Endodermal cell (in vitro differentiated cells): ENCODE results near the gene FHAD1. TPM values are rescaled to one million over a fixed set of nuclear protein-coding genes. Genes with fewer than 3 reads are reported as not detected.

Experiments
- DNase-seq: peaks from one replicate; pipeline ENCODE4 v3.0.0-alpha.2; 2017
- H3K27ac ChIP-seq: 2 replicates; pipeline ENCODE4 v1.5.1; 2013; ENCODE audit warnings: mild to moderate bottlenecking, low read depth, low read length, moderate library complexity
- H3K27me3 ChIP-seq: 2 replicates; pipeline ENCODE4 v1.6.1; 2013; ENCODE audit warnings: mild to moderate bottlenecking, low read length, moderate library complexity; ENCODE audit not compliant: insufficient read depth, control insufficient read depth, poor library complexity, severe bottlenecking
- H3K36me3 ChIP-seq: 2 replicates; pipeline ENCODE4 v1.7.0; 2013; ENCODE audit warnings: mild to moderate bottlenecking, low read length, moderate library complexity; ENCODE audit not compliant: control insufficient read depth, insufficient read depth
- H3K4me1 ChIP-seq: one replicate; pipeline ENCODE4 v1.7.0; 2013; ENCODE audit warnings: low read length; ENCODE audit not compliant: control insufficient read depth, insufficient read depth
- H3K4me3 ChIP-seq: 2 replicates; pipeline ENCODE4 v1.5.1; 2013; ENCODE audit warnings: mild to moderate bottlenecking, low read length, moderate library complexity
- H3K9ac ChIP-seq: 2 replicates; pipeline ENCODE4 v1.6.1; 2013; ENCODE audit warnings: mild to moderate bottlenecking, low read length, moderate library complexity; ENCODE audit not compliant: poor library complexity, severe bottlenecking; ENCODE audit errors: extremely low read depth
- H3K9me3 ChIP-seq: 2 replicates; pipeline ENCODE4 v1.6.1; 2013; ENCODE audit warnings: mild to moderate bottlenecking, low read length, moderate library complexity; ENCODE audit not compliant: control insufficient read depth
- H3K27ac Mint-ChIP-seq: 2 replicates; pipeline ENCODE4 v1.8.0; 2020; ENCODE audit warnings: mixed read lengths
- H3K27me3 Mint-ChIP-seq: 2 replicates; pipeline ENCODE4 v1.8.0; 2021; ENCODE audit warnings: mild to moderate bottlenecking, mixed read lengths; ENCODE audit not compliant: insufficient read depth
- H3K36me3 Mint-ChIP-seq: 2 replicates; pipeline ENCODE4 v1.8.0; 2020; ENCODE audit warnings: low read depth, mixed read lengths
- H3K4me1 Mint-ChIP-seq: 2 replicates; pipeline ENCODE4 v1.8.0; 2020; ENCODE audit warnings: mixed read lengths
- H3K4me3 Mint-ChIP-seq: 2 replicates; pipeline ENCODE4 v1.8.0; 2020; ENCODE audit warnings: mild to moderate bottlenecking, moderate library complexity, mixed read lengths
- H3K9me3 Mint-ChIP-seq: 2 replicates; pipeline ENCODE4 v1.8.0; 2020; ENCODE audit warnings: mild to moderate bottlenecking, mixed read lengths
- WGBS, 2 experiments: methylation state at CpG; one replicate each; pipeline versions ENCODE4 v1.1.5 to v1.1.7; 2013; ENCODE audit warnings: missing lambda C conversion rate in 2 of 2, mixed read lengths in 1 of 2; ENCODE audit not compliant: insufficient coverage in 1 of 2, insufficient read length in 1 of 2; 5-methylcytosine and 5-hydroxymethylcytosine counted together
- total RNA-seq, 2 donors: library from RNA; stranded (reverse); fragmentation: NEBNext Ultra II Directional in 1 of 2; extraction: Animal tissue kit (Norgen Biotek cat#: 25700) in 1 of 2; gene quantifications; 2 replicates in 1 of 2; 3 replicates in 1 of 2; pipeline ENCODE4 v1.2.1, GENCODE V29; 2021
- TF ChIP-seq, protein P1 (sequence below): fragments of 200-600 bp; sonication (generic); conservative IDR thresholded peaks from 2 replicates; pipeline ENCODE4 v1.5.0; 2021; ENCODE audit warnings: antibody characterized with exemption, mild to moderate bottlenecking

FHAD1 gene
- total RNA-seq, 2 donors from 2014 or later = 2.9 to 3.6 TPM

DNA sequence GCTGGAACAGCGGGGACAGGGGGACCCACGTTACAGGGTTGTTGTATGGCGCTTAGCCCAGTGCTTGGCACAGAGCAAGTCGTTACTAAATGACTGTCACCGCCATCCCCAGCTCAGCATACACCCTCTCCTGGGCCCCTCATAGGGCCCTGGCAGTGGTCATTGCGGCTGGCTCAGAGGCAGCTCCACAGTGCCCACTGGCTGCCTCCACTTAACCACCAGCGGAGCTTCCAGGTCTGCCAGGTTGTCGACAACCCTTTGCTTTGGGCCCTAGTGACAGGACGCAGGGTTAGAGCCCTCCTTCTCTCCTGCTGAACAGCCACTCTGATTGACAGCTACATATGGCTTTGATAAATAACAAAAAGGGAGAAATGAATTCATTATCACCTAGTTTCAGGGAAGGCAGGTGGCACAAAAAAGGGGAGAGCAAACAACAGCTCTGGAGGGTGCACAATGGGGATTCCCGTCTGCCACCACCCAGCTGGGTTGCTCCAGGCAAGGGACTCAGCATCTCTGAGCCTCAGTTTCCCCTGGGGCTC, 167.5 kb downstream of the FHAD1 start:
- H3K27me3 ChIP-seq = no peaks in the 10 kb centered on the region
- no peak overlapping the region for H3K27ac ChIP-seq
- no peak overlapping the region for H3K4me3 Mint-ChIP-seq
- 93 to 100% methylated on average over 5 to 10 of the region's 10 CpGs for WGBS, 2 experiments
- peaks cover 28% of the 10 kb centered on the region for H3K36me3 Mint-ChIP-seq
- TF ChIP-seq, protein P1, sequence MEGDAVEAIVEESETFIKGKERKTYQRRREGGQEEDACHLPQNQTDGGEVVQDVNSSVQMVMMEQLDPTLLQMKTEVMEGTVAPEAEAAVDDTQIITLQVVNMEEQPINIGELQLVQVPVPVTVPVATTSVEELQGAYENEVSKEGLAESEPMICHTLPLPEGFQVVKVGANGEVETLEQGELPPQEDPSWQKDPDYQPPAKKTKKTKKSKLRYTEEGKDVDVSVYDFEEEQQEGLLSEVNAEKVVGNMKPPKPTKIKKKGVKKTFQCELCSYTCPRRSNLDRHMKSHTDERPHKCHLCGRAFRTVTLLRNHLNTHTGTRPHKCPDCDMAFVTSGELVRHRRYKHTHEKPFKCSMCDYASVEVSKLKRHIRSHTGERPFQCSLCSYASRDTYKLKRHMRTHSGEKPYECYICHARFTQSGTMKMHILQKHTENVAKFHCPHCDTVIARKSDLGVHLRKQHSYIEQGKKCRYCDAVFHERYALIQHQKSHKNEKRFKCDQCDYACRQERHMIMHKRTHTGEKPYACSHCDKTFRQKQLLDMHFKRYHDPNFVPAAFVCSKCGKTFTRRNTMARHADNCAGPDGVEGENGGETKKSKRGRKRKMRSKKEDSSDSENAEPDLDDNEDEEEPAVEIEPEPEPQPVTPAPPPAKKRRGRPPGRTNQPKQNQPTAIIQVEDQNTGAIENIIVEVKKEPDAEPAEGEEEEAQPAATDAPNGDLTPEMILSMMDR = no peak
- no peak for DNase-seq
- H3K9me3 ChIP-seq = no peaks in the 10 kb centered on the region
- H3K27ac Mint-ChIP-seq = no peak overlapping the region
- no peak overlapping the region for H3K4me3 ChIP-seq
- H3K4me1 ChIP-seq = peaks cover 16% of the 10 kb centered on the region
- peaks cover 28% of the 10 kb centered on the region for H3K36me3 ChIP-seq
- H3K4me1 Mint-ChIP-seq = peaks cover 41% of the 10 kb centered on the region
- no peaks in the 10 kb centered on the region for H3K9me3 Mint-ChIP-seq
- H3K27me3 Mint-ChIP-seq = peaks cover 1% of the 10 kb centered on the region
- H3K9ac ChIP-seq = no peak overlapping the region

DNA sequence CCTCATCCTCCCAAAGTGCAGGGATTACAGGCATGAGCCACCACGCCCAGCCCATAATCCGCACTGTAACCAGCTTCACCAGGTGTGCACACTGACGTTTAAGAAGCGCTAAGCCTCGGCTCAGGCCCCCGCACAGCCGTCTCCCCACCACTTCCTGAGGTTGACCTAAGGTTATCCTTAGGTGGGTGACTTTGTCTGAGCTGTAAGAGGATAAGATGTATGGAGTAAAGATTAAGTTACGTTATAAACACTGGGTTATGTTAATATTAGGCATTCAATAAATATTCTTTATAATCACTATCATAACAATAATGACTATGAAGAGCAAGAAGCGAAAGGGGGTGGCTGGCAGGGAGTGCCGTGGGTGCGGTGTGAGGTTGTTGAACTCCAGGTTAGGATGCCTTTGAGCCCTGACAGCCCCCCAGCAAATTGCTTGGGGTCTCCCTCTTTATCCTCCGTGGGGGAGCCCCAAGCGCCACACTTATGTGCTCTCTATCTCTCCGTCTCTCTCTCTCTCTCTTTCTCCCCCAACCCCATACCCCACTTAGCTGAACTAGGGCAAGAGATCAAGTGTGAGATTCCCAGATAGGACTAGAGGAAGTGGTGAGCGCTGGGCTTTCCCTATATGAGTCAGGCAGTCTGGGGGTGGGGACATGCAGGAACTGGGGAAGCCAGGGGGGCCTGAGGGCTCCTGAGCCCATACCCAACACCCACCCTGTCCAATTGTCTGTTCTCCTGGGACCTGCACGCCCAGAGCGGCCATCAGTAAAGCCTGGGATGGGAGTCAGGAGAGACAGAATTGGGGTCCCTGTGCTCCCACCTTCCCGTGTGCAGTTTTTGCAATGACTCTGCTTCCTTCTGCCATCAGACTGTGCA, 170.3 kb downstream of the FHAD1 start:
- Histone ChIP-seq H3K9ac (peak overlapping the region; percentile 11), H3K9me3 (no peaks in the 10 kb centered on the region), H3K27me3 (no peaks in the 10 kb centered on the region), H3K4me3 (no peak overlapping the region), H3K36me3 (peaks cover 42% of the 10 kb centered on the region), H3K27ac (no peak overlapping the region), H3K4me1 (peaks cover 11% of the 10 kb centered on the region)
- H3K4me3 Mint-ChIP-seq = no peak overlapping the region
- H3K27ac Mint-ChIP-seq = no peak overlapping the region
- no peak for DNase-seq
- H3K9me3 Mint-ChIP-seq = peaks cover 9% of the 10 kb centered on the region
- peaks cover 46% of the 10 kb centered on the region for H3K36me3 Mint-ChIP-seq
- peaks cover 24% of the 10 kb centered on the region for H3K4me1 Mint-ChIP-seq
- TF ChIP-seq, protein P1 = no peak
- 86 to 91% methylated on average over 10 to 17 of the region's 18 CpGs for WGBS, 2 experiments
- H3K27me3 Mint-ChIP-seq = no peaks in the 10 kb centered on the region

DNA sequence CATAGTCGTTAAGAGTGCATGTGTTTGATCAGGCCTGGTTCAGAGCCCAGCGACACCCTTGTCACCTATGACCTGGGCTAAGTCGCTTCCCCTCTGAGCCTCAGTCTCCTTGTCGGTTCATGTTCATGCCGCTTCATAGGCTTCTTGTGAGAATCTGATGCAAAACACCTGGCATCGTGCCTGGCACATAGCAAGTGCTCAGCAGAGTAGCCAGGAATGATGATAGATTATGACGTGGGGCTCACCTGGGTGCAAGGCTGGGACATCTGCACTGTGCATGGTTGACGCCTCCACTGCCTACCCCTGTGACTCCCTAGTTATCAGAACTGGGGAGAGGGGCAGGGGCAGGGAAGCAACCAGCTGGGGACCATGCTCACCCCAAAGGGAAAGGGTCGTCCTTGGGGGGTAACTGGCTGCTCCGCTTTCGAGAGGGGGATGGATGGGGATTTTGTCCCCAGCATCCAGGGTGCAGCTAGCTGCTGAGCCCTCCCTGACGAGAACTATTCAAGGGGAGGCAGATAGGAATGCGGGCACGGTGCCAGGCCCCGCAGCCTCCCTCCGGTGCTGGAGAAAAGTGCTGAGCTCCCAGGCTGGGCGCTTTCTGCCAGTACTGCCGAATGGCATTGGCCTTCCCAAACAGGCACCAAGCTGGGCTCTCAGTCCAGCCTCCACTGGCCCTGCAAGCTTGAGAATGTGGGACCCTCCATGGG, 171.9 kb downstream of the FHAD1 start:
- H3K9me3 Mint-ChIP-seq = peaks cover 9% of the 10 kb centered on the region
- H3K4me3 ChIP-seq = no peak overlapping the region
- TF ChIP-seq, protein P1 = no peak
- H3K36me3 Mint-ChIP-seq = peaks cover 49% of the 10 kb centered on the region
- no peak overlapping the region for H3K9ac ChIP-seq
- peaks cover 14% of the 10 kb centered on the region for H3K4me1 Mint-ChIP-seq
- peaks cover 2% of the 10 kb centered on the region for H3K4me1 ChIP-seq
- H3K4me3 Mint-ChIP-seq = no peak overlapping the region
- H3K27me3 Mint-ChIP-seq = no peaks in the 10 kb centered on the region
- no peak overlapping the region for H3K27ac ChIP-seq
- H3K36me3 ChIP-seq = peaks cover 36% of the 10 kb centered on the region
- H3K27ac Mint-ChIP-seq = no peak overlapping the region
- H3K27me3 ChIP-seq = no peaks in the 10 kb centered on the region
- DNase-seq = no peak
- 94 to 99% methylated on average over 15 to 18 of the region's 18 CpGs for WGBS, 2 experiments
- no peaks in the 10 kb centered on the region for H3K9me3 ChIP-seq
